ENCODE data around the gene EIF6.

The EIF6 gene

GRCh38 chr20:35284267-35284991 lies at the start of gene EIF6:
EIF6 (minus strand) TSS chr20:35284772; CDS start chr20:35284487, 285 bp downstream.
- DNase-seq (ENCODE audit: extremely low read depth, low read depth): peak; percentile 74
- peak within 1 kb of the TSS; percentile 83 for H3K4me3 ChIP-seq (replicated peaks; ENCODE audit: low read depth, low read length)
- TF ChIP-seq CTCF (IDR thresholded peaks at IDR 0.05; ENCODE audit: low read depth, low read length, missing control alignments): no peak

GRCh38 chr20:35333606-35334005 lies 49.0 kb upstream of the EIF6 start:
- no peak for TF ChIP-seq CTCF (IDR thresholded peaks at IDR 0.05; ENCODE audit: low read depth, low read length, missing control alignments)
- no peak overlapping the region for H3K4me3 ChIP-seq (replicated peaks; ENCODE audit: low read depth, low read length)
- DNase-seq (ENCODE audit: extremely low read depth, low read depth): no peak

- TF ChIP-seq CTCF (IDR thresholded peaks at IDR 0.05; ENCODE audit: low read depth, low read length, missing control alignments): no peak
- DNase-seq (ENCODE audit: extremely low read depth, low read depth): no peak
- H3K4me3 ChIP-seq (replicated peaks; ENCODE audit: low read depth, low read length): no peak overlapping the region
These were observed 48.1 kb upstream of the EIF6 start for GRCh38 chr20:35332540-35333200.

- DNase-seq (ENCODE audit: extremely low read depth, low read depth): no peak
- H3K4me3 ChIP-seq (replicated peaks; ENCODE audit: low read depth, low read length): no peak overlapping the region
- peak; percentile 85 for TF ChIP-seq CTCF (IDR thresholded peaks at IDR 0.05; ENCODE audit: low read depth, low read length, missing control alignments)
These were observed 45.0 kb upstream of the EIF6 start for GRCh38 chr20:35329435-35330139.

- no peak for TF ChIP-seq CTCF (IDR thresholded peaks at IDR 0.05; ENCODE audit: low read depth, low read length, missing control alignments)
- H3K4me3 ChIP-seq (replicated peaks; ENCODE audit: low read depth, low read length): no peak overlapping the region
- DNase-seq (ENCODE audit: extremely low read depth, low read depth): no peak
These were observed 44.1 kb upstream of the EIF6 start for GRCh38 chr20:35328689-35329088.

- DNase-seq (ENCODE audit: extremely low read depth, low read depth): no peak
- H3K4me3 ChIP-seq (replicated peaks; ENCODE audit: low read depth, low read length): no peak overlapping the region
- no peak for TF ChIP-seq CTCF (IDR thresholded peaks at IDR 0.05; ENCODE audit: low read depth, low read length, missing control alignments)
These were observed 43.6 kb upstream of the EIF6 start for GRCh38 chr20:35328095-35328685.

Data from HFF-Myc (cell line).